H9 (cell line): Measurements from ENCODE around the gene SGSM2. TPM values are rescaled to one million over a fixed set of nuclear protein-coding genes. Genes with fewer than 3 reads are reported as not detected.

Experiments used
- DNase-seq: peaks from one replicate; pipeline ENCODE4 v3.0.0-alpha.2; 2017
- H2AFZ ChIP-seq: one replicate; pipeline ENCODE4 v1.6.1; 2013; ENCODE audit warnings: mild to moderate bottlenecking, low read length, control low read depth, moderate library complexity
- H2AK5ac ChIP-seq: 2 replicates; pipeline ENCODE4 v1.6.1; 2013; ENCODE audit warnings: low read length, control low read depth, mixed read lengths; ENCODE audit not compliant: insufficient read length
- H2BK120ac ChIP-seq: one replicate; pipeline ENCODE4 v1.6.1; 2013; ENCODE audit warnings: low read depth, mild to moderate bottlenecking, low read length, control low read depth, inconsistent platforms; ENCODE audit not compliant: poor library complexity, severe bottlenecking
- H2BK12ac ChIP-seq: 2 replicates; pipeline ENCODE4 v1.6.1; 2013; ENCODE audit warnings: low read length, control low read depth, mixed read lengths, low read depth; ENCODE audit not compliant: insufficient read length
- H2BK15ac ChIP-seq: 2 replicates; pipeline ENCODE4 v1.6.1; 2013; ENCODE audit warnings: low read depth, low read length, control low read depth
- H2BK20ac ChIP-seq: one replicate; pipeline ENCODE4 v1.6.1; 2013; ENCODE audit warnings: low read depth, mild to moderate bottlenecking, low read length, control low read depth, inconsistent platforms; ENCODE audit not compliant: poor library complexity, severe bottlenecking
- H2BK5ac ChIP-seq: 2 replicates; pipeline ENCODE4 v1.6.1; 2013; ENCODE audit warnings: low read length, control low read depth, mixed read lengths; ENCODE audit not compliant: insufficient read length
- H3K14ac ChIP-seq: 2 replicates; pipeline ENCODE4 v1.6.1; 2013; ENCODE audit warnings: low read length, control low read depth; ENCODE audit not compliant: insufficient read depth
- H3K18ac ChIP-seq: 2 replicates; pipeline ENCODE4 v1.6.1; 2013; ENCODE audit warnings: low read depth, mild to moderate bottlenecking, mixed read lengths, low read length, control low read depth; ENCODE audit not compliant: insufficient read length
- H3K23ac ChIP-seq: 2 replicates; pipeline ENCODE4 v1.6.1; 2013; ENCODE audit warnings: low read length, control low read depth, mixed read lengths, low read depth; ENCODE audit not compliant: insufficient read length
- H3K23me2 ChIP-seq: 2 replicates; pipeline ENCODE4 v1.6.1; 2013; ENCODE audit warnings: low read depth, mild to moderate bottlenecking, mixed read lengths, low read length, control low read depth; ENCODE audit not compliant: insufficient read length, poor library complexity, severe bottlenecking
- H3K27ac ChIP-seq: 2 replicates; pipeline ENCODE4 v1.5.1; 2013; ENCODE audit warnings: low read length, control low read depth, mixed read lengths, low read depth; ENCODE audit not compliant: insufficient read length
- H3K27me3 ChIP-seq: 2 replicates; pipeline ENCODE4 v1.6.1; 2013; ENCODE audit warnings: low read length, control low read depth, inconsistent platforms; ENCODE audit not compliant: insufficient read depth
- H3K4ac ChIP-seq: 2 replicates; pipeline ENCODE4 v1.6.1; 2013; ENCODE audit warnings: low read depth, mild to moderate bottlenecking, control low read depth, inconsistent platforms, low read length, moderate library complexity
- H3K4me1 ChIP-seq: 2 replicates; pipeline ENCODE4 v1.6.1; 2013; ENCODE audit warnings: low read length, control low read depth, inconsistent platforms; ENCODE audit not compliant: insufficient read depth
- H3K4me2 ChIP-seq: 2 replicates; pipeline ENCODE4 v1.6.1; 2013; ENCODE audit warnings: low read length, control low read depth, mixed read lengths; ENCODE audit not compliant: insufficient read length, insufficient read depth
- H3K56ac ChIP-seq: 2 replicates; pipeline ENCODE4 v1.6.1; 2013; ENCODE audit warnings: low read depth, mild to moderate bottlenecking, mixed read lengths, low read length, control low read depth; ENCODE audit not compliant: insufficient read length
- H3K79me1 ChIP-seq: 2 replicates; pipeline ENCODE4 v1.6.1; 2013; ENCODE audit warnings: low read depth, mild to moderate bottlenecking, moderate library complexity, low read length, control low read depth, inconsistent platforms; ENCODE audit not compliant: insufficient read depth, poor library complexity, severe bottlenecking
- H3K79me2 ChIP-seq: 2 replicates; pipeline ENCODE4 v1.6.1; 2013; ENCODE audit warnings: low read length, control low read depth, inconsistent platforms; ENCODE audit not compliant: insufficient read depth
- H3K9ac ChIP-seq: 2 replicates; pipeline ENCODE4 v1.6.1; 2013; ENCODE audit warnings: low read length, control low read depth, mixed read lengths; ENCODE audit not compliant: insufficient read length; ENCODE audit errors: extremely low read depth
- H3K9me3 ChIP-seq: one replicate; pipeline ENCODE4 v1.6.1; 2013; ENCODE audit warnings: low read depth, low read length, inconsistent platforms; ENCODE audit not compliant: control insufficient read depth
- H3T11ph ChIP-seq: one replicate; pipeline ENCODE4 v1.6.1; 2013; ENCODE audit warnings: mild to moderate bottlenecking, low read length, control low read depth, inconsistent platforms
- H4K20me1 ChIP-seq: one replicate; pipeline ENCODE4 v1.6.1; 2013; ENCODE audit not compliant: control insufficient read depth, insufficient read length, insufficient read depth
- H4K5ac ChIP-seq: 2 replicates; pipeline ENCODE4 v1.6.1; 2013; ENCODE audit warnings: low read depth, mild to moderate bottlenecking, mixed read lengths, low read length, control low read depth; ENCODE audit not compliant: insufficient read length
- H4K8ac ChIP-seq: replicated peaks from 2 replicates; pipeline ENCODE4 v1.6.1; 2013; ENCODE audit warnings: low read length, control low read depth, mixed read lengths, low read depth; ENCODE audit not compliant: insufficient read length
- H4K91ac ChIP-seq: 2 replicates; pipeline ENCODE4 v1.6.1; 2013; ENCODE audit warnings: low read depth, mild to moderate bottlenecking, moderate library complexity, mixed read lengths, low read length, control low read depth; ENCODE audit not compliant: insufficient read length
- H3K27ac Mint-ChIP-seq, 3 experiments: 2 replicates in 2 of 3; 3 replicates in 1 of 3; pipeline ENCODE4 v1.8.0; 2020 to 2021; ENCODE audit warnings: mixed read lengths in 3 of 3, mild to moderate bottlenecking in 1 of 3, moderate library complexity in 1 of 3
- H3K27me3 Mint-ChIP-seq: 2 replicates; pipeline ENCODE4 v1.8.0; 2021; ENCODE audit warnings: low read depth, mild to moderate bottlenecking, moderate library complexity, mixed read lengths
- H3K36me3 Mint-ChIP-seq, 3 experiments: 2 replicates in 2 of 3; 3 replicates in 1 of 3; pipeline ENCODE4 v1.8.0; 2020 to 2021; ENCODE audit warnings: low read depth in 3 of 3, mixed read lengths in 3 of 3; ENCODE audit not compliant: insufficient read depth in 1 of 3
- H3K4me1 Mint-ChIP-seq, 2 experiments: 2 replicates each; pipeline ENCODE4 v1.8.0; 2020; ENCODE audit warnings: mixed read lengths in 2 of 2
- H3K4me3 Mint-ChIP-seq, 2 experiments: 2 replicates in 1 of 2; 3 replicates in 1 of 2; pipeline ENCODE4 v1.8.0; 2020 to 2021; ENCODE audit warnings: mild to moderate bottlenecking in 2 of 2, mixed read lengths in 2 of 2, moderate library complexity in 1 of 2
- H3K9me3 Mint-ChIP-seq, 2 experiments: 2 replicates in 1 of 2; 3 replicates in 1 of 2; pipeline ENCODE4 v1.8.0; 2020; ENCODE audit warnings: mild to moderate bottlenecking in 2 of 2, mixed read lengths in 2 of 2, moderate library complexity in 1 of 2
- CTCF ChIP-seq: fragments of 200-600 bp; sonication (generic); conservative IDR thresholded peaks from 3 replicates; pipeline ENCODE4 v1.8.0; 2021; ENCODE audit warnings: antibody characterized with exemption, mild to moderate bottlenecking
- WGBS: extraction: QIAGEN DNeasy Blood & Tissue Kit; methylation state at CpG from one replicate; pipeline ENCODE4 v1.1.7; 2013; ENCODE audit warnings: missing lambda C conversion rate, low lambda C conversion rate, mixed read lengths; ENCODE audit not compliant: insufficient read length; ENCODE audit errors: extremely low coverage; 5-methylcytosine and 5-hydroxymethylcytosine counted together
- total RNA-seq: library from RNA; stranded (reverse); gene quantifications from 2 replicates; pipeline ENCODE4 v1.2.1, GENCODE V29; 2021

Gene SGSM2
- total RNA-seq, 1 experiment from 2014 or later = 45.6 TPM

- Histone ChIP-seq H2AK5ac (no peak overlapping the region), H3K56ac (no peak overlapping the region), H3K9me3 (no peaks in the 10 kb centered on the region), H3K18ac (no peak overlapping the region), H3K79me2 (no peaks in the 10 kb centered on the region), H3K4me2 (no peak overlapping the region), H2BK120ac (no peak overlapping the region), H4K91ac (no peak overlapping the region), H3K23ac (no peak overlapping the region), H3K4ac (no peak overlapping the region), H3T11ph (no peak overlapping the region), H3K9ac (no peak overlapping the region), H3K27me3 (no peaks in the 10 kb centered on the region), H2BK20ac (no peak overlapping the region), H3K23me2 (no peaks in the 10 kb centered on the region), H4K8ac (no peak overlapping the region), H2BK12ac (no peak overlapping the region), H3K79me1 (no peaks in the 10 kb centered on the region), H2BK15ac (no peak overlapping the region), H2AFZ (no peak overlapping the region), H4K5ac (no peak overlapping the region), H2BK5ac (no peak overlapping the region), H3K14ac (no peak overlapping the region; the same call in 1 of the 2 replicates), H3K27ac (no peak overlapping the region), H3K4me1 (0 out of 2 replicates have a peak, but pooled peaks cover 1% of the 10 kb centered on the region), H4K20me1 (no peaks in the 10 kb centered on the region)
- no CpG with 5 or more reads among the region's 26 CpGs for WGBS
- no peak for DNase-seq
- Mint-ChIP-seq H3K9me3 (no peaks in the 10 kb centered on the region), H3K4me3 (no peak overlapping the region), H3K27ac (peak overlapping the region in 1 of 3 experiments; percentile 80; a peak in 1 of 7 replicates), H3K36me3 (peaks cover 4 to 18% (median 8%) of the 10 kb centered on the region in 3 experiments; a peak in 6 of 7 replicates), H3K27me3 (peaks cover 3% of the 10 kb centered on the region; the same call in 1 of the 2 replicates), H3K4me1 (peaks cover 2 to 5% of the 10 kb centered on the region in 2 experiments)
- TF ChIP-seq CTCF = no peak
Measured at GRCh38 chr17:2363851-2364762, 26.8 kb downstream of the SGSM2 start.
